ENCODE data around the gene TIMM23B.
A peak's percentile ranks its signal among the peaks of the same experiment; 100 is the strongest.
"Not testable (repeated sequence)": the region's sequence is repeated elsewhere in the genome, so short reads cannot be mapped to it uniquely, and the experiment has no call there.

The TIMM23B gene

GRCh38 chr10:49987207-49987606, 45.4 kb downstream of the TIMM23B start:
- not testable (repeated sequence) for DNase-seq

- DNase-seq: not testable (repeated sequence)
These were observed 46.5 kb downstream of the TIMM23B start, which contains the start of gene AGAP6 for GRCh38 chr10:49988376-49988775. Gene AGAP6, plus strand, starts transcription at chr10:49988406. Its CDS starts 310 bp downstream, at chr10:49988716.

GRCh38 chr10:49995321-49995720, 53.5 kb downstream of the TIMM23B start:
- not testable (repeated sequence) for DNase-seq

- DNase-seq: peak; percentile 86
These were observed 72.2 kb downstream of the TIMM23B start for GRCh38 chr10:50014024-50014423.

GRCh38 chr10:50015596-50016220, 73.9 kb downstream of the TIMM23B start:
- DNase-seq: not testable (repeated sequence)

- not testable (repeated sequence) for DNase-seq
These were observed 75.1 kb downstream of the TIMM23B start for GRCh38 chr10:50016926-50017325.

- DNase-seq: not testable (repeated sequence)
These were observed 75.8 kb downstream of the TIMM23B start for GRCh38 chr10:50017646-50018045.

GRCh38 chr10:50019279-50019678, 77.4 kb downstream of the TIMM23B start:
- not testable (repeated sequence) for DNase-seq

- DNase-seq: not testable (repeated sequence)
These were observed 78.7 kb downstream of the TIMM23B start for GRCh38 chr10:50020451-50021024.

GRCh38 chr10:50021646-50022045, 79.8 kb downstream of the TIMM23B start:
- no peak for DNase-seq

Data from MV-4-11 (cell line).